HFFc6 (cell line): ENCODE results near the gene CCDC61. TPM values are rescaled to one million over a fixed set of nuclear protein-coding genes. Genes with fewer than 3 reads are reported as not detected.

Source experiments
- DNase-seq: peaks from one replicate; pipeline ENCODE4 v3.0.0-alpha.2; 2018
- H3K27ac Mint-ChIP-seq: 2 replicates; pipeline ENCODE4 v1.8.0; 2020; ENCODE audit warnings: mild to moderate bottlenecking, mixed read lengths
- H3K27me3 Mint-ChIP-seq: 2 replicates; pipeline ENCODE4 v1.8.0; 2021; ENCODE audit warnings: mild to moderate bottlenecking, moderate library complexity, mixed read lengths; ENCODE audit not compliant: insufficient read depth
- H3K36me3 Mint-ChIP-seq: 2 replicates; pipeline ENCODE4 v1.8.0; 2021; ENCODE audit warnings: low read depth, mixed read lengths
- H3K4me1 Mint-ChIP-seq: 2 replicates; pipeline ENCODE4 v1.8.0; 2020; ENCODE audit warnings: low read depth, mixed read lengths
- H3K4me3 Mint-ChIP-seq: 2 replicates; pipeline ENCODE4 v1.8.0; 2020; ENCODE audit warnings: mild to moderate bottlenecking, moderate library complexity, mixed read lengths
- H3K9me3 Mint-ChIP-seq: 2 replicates; pipeline ENCODE4 v1.8.0; 2020; ENCODE audit warnings: mild to moderate bottlenecking, mixed read lengths
- CTCF ChIP-seq: fragments of 200-600 bp; sonication (generic); IDR thresholded peaks from 2 replicates; pipeline ENCODE4 v1.5.0; 2021; ENCODE audit warnings: antibody characterized with exemption, mild to moderate bottlenecking
- total RNA-seq, 6 experiments: library from RNA; stranded (reverse); fragmentation: NEBNext Ultra II Directional; extraction: Animal tissue kit (Norgen Biotek cat#: 25700); gene quantifications; 2 replicates in 1 of 6; 3 replicates in 5 of 6; pipeline ENCODE4 v1.2.3, GENCODE V29; 2021

Gene CCDC61
- total RNA-seq, 6 experiments from 2014 or later: 8.6 to 13.1 (median 11.0) TPM

GRCh38 chr19:46049597-46049996 is 54.3 kb downstream of the CCDC61 start:
- Mint-ChIP-seq H3K27me3 (peaks cover 64% of the 10 kb centered on the region), H3K9me3 (no peaks in the 10 kb centered on the region)
- no peak for TF ChIP-seq CTCF

GRCh38 chr19:46052896-46053295 is 57.6 kb downstream of the CCDC61 start:
- Mint-ChIP-seq H3K9me3 (no peaks in the 10 kb centered on the region), H3K4me3 (no peak overlapping the region), H3K27ac (no peak overlapping the region), H3K27me3 (peaks cover 49% of the 10 kb centered on the region), H3K4me1 (no peaks in the 10 kb centered on the region), H3K36me3 (no peaks in the 10 kb centered on the region)
- no peak for DNase-seq
- no peak for TF ChIP-seq CTCF

More at GRCh38 chr19:46049597-46049996, 54.3 kb downstream of the CCDC61 start:
- Mint-ChIP-seq H3K4me3 (no peak overlapping the region), H3K36me3 (no peaks in the 10 kb centered on the region), H3K27ac (no peak overlapping the region), H3K4me1 (no peaks in the 10 kb centered on the region)
- no peak for DNase-seq

- peaks cover 14% of the 10 kb centered on the region for H3K9me3 Mint-ChIP-seq
- TF ChIP-seq CTCF: no peak
- no peak for DNase-seq
- H3K4me1 Mint-ChIP-seq: no peaks in the 10 kb centered on the region
- no peak overlapping the region for H3K27ac Mint-ChIP-seq
- H3K36me3 Mint-ChIP-seq: peaks cover 14% of the 10 kb centered on the region
- H3K27me3 Mint-ChIP-seq: peaks cover 40% of the 10 kb centered on the region
- no peak overlapping the region for H3K4me3 Mint-ChIP-seq
Measured at GRCh38 chr19:46056536-46056935, 61.3 kb downstream of the CCDC61 start.

GRCh38 chr19:46058778-46059177 is 63.5 kb downstream of the CCDC61 start:
- H3K27me3 Mint-ChIP-seq: peaks cover 52% of the 10 kb centered on the region
- peaks cover 16% of the 10 kb centered on the region for H3K36me3 Mint-ChIP-seq
- H3K4me1 Mint-ChIP-seq: no peaks in the 10 kb centered on the region
- peaks cover 18% of the 10 kb centered on the region for H3K9me3 Mint-ChIP-seq
- H3K27ac Mint-ChIP-seq: no peak overlapping the region
- no peak overlapping the region for H3K4me3 Mint-ChIP-seq
- no peak for TF ChIP-seq CTCF
- no peak for DNase-seq

- TF ChIP-seq CTCF: no peak
- H3K9me3 Mint-ChIP-seq: peaks cover 18% of the 10 kb centered on the region
- no peak overlapping the region for H3K4me3 Mint-ChIP-seq
- DNase-seq: no peak
- peaks cover 48% of the 10 kb centered on the region for H3K27me3 Mint-ChIP-seq
- peaks cover 1% of the 10 kb centered on the region; the same call in 1 of the 2 replicates for H3K4me1 Mint-ChIP-seq
- H3K27ac Mint-ChIP-seq: no peak overlapping the region
- peaks cover 16% of the 10 kb centered on the region for H3K36me3 Mint-ChIP-seq
Measured at GRCh38 chr19:46060012-46060411, 64.7 kb downstream of the CCDC61 start.

GRCh38 chr19:46063201-46063600 is 67.9 kb downstream of the CCDC61 start:
- H3K36me3 Mint-ChIP-seq: peaks cover 16% of the 10 kb centered on the region
- peaks cover 18% of the 10 kb centered on the region for H3K9me3 Mint-ChIP-seq
- peaks cover 33% of the 10 kb centered on the region for H3K4me1 Mint-ChIP-seq
- no peak for DNase-seq
- H3K27ac Mint-ChIP-seq: no peak overlapping the region
- H3K4me3 Mint-ChIP-seq: no peak overlapping the region
- peaks cover 43% of the 10 kb centered on the region for H3K27me3 Mint-ChIP-seq
- no peak for TF ChIP-seq CTCF
